ENCODE results near the gene MYO1D. TPM values are rescaled to one million over a fixed set of nuclear protein-coding genes. Genes with fewer than 3 reads are reported as not detected.
"Not testable (repeated sequence)": the region's sequence is repeated elsewhere in the genome, so short reads cannot be mapped to it uniquely, and the experiment has no call there.

Gene MYO1D
- polyA plus RNA-seq, 4 donors, result 62.9 to 80.1 (median 73.6) TPM

DNA sequence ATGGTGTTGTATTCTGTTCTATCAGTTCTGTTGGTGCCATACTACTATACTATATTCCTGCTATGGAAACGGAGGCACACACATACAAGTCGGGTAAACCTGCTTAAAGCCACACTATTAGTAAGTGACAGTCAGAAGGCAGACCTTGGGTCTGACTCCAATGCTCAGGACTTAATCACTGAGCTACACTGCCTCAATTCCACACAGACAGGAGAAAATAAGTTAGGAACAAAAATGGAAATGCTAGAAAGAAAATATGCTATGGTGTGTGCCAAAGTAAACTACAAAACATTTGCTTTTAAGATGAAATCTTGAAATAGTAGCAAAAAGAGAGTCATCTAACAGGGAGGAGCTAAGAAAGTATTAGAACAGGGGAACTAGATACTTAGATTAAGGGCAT, 48.1 kb downstream of the MYO1D start:
- WGBS, 3 donors, result 13 to 69% (median 47%) methylated on average over 2 of the region's 2 CpGs
- Histone ChIP-seq H3K9me3 (ENCODE audit: control insufficient read depth in 2 of 2, insufficient read depth in 1 of 2, low read depth in 1 of 2, low read length in 1 of 2) (no peaks in the 10 kb centered on the region), H3K36me3 (ENCODE audit: control insufficient read depth in 3 of 3, insufficient read depth in 2 of 3, low read depth in 1 of 3, low read length in 3 of 3) (peaks cover 0 to 3% (median 0%) of the 10 kb centered on the region in 3 donors), H3K27ac (ENCODE audit: low read depth in 1 of 3, low read length in 2 of 3) (peak overlapping the region in 2 of 3 donors; percentile 17 to 46), H3K4me1 (ENCODE audit: control insufficient read depth in 3 of 3, insufficient read depth in 2 of 3, low read depth in 1 of 3, low read length in 2 of 3) (peaks cover 0 to 7% (median 3%) of the 10 kb centered on the region in 3 donors), H3K27me3 (ENCODE audit: control insufficient read depth in 3 of 3, insufficient read depth in 3 of 3, low read length in 3 of 3) (no peaks in the 10 kb centered on the region), H3K4me3 (ENCODE audit: low read depth in 1 of 3, low read length in 3 of 3) (peak overlapping the region in 1 of 3 donors; percentile 22)
- no peak for FAIRE-seq
- DNase-seq, result no peak

DNA sequence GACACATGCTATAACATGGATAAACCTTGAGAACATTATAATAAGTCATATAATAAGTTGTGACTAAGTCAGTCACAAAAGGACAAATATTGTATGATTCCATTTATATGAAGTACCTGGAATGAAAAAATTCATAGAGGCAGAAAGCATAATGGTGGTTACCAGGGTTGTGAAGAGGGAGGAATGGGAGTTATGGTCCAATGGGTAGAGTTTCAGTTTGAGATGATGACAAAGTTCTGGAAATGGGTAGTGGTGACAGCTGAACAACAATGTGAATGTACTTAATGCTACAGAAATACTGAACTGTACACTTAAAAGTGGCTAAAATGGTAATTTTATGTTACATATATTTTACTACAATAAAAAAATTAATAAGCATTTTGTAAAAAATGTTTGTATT, 49.7 kb downstream of the MYO1D start:
- no peaks in the 10 kb centered on the region for H3K27me3 ChIP-seq (ENCODE audit: control insufficient read depth in 3 of 3, insufficient read depth in 3 of 3, low read length in 3 of 3)
- H3K36me3 ChIP-seq (ENCODE audit: control insufficient read depth in 3 of 3, insufficient read depth in 2 of 3, low read depth in 1 of 3, low read length in 3 of 3), result no peaks in the 10 kb centered on the region
- peaks cover 0 to 9% (median 3%) of the 10 kb centered on the region in 3 donors for H3K4me1 ChIP-seq (ENCODE audit: control insufficient read depth in 3 of 3, insufficient read depth in 2 of 3, low read depth in 1 of 3, low read length in 2 of 3)
- H3K9me3 ChIP-seq (ENCODE audit: control insufficient read depth in 2 of 2, insufficient read depth in 1 of 2, low read depth in 1 of 2, low read length in 1 of 2), result peaks cover 0 to 2% of the 10 kb centered on the region in 2 donors
- DNase-seq, result no peak
- no peak for FAIRE-seq
- H3K4me3 ChIP-seq (ENCODE audit: low read depth in 1 of 3, low read length in 3 of 3), result no peak overlapping the region
- H3K27ac ChIP-seq (ENCODE audit: low read depth in 1 of 3, low read length in 2 of 3), result no peak overlapping the region

DNA sequence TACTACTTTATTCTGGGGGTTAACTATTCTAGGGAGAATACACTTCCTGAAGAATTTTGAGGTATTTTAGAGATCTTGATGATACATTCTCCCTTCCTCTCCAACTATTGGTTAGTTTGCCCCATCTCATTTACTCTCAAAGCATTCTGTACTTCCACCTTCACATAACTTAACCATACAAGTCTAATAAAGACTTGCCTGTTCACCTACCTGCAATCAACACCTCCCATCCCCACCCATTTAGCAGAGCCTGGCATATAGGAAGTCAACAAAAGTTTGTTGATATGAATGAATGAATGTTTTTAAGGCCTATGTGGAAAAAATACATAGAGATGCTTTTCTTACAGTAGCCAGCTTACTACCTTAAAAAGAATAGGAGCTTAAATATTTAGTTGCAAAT, 50.8 kb downstream of the MYO1D start:
- peaks cover 0 to 2% of the 10 kb centered on the region in 2 donors for H3K9me3 ChIP-seq (ENCODE audit: control insufficient read depth in 2 of 2, insufficient read depth in 1 of 2, low read depth in 1 of 2, low read length in 1 of 2)
- H3K36me3 ChIP-seq (ENCODE audit: control insufficient read depth in 3 of 3, insufficient read depth in 2 of 3, low read depth in 1 of 3, low read length in 3 of 3), result no peaks in the 10 kb centered on the region
- no peak overlapping the region for H3K4me3 ChIP-seq (ENCODE audit: low read depth in 1 of 3, low read length in 3 of 3)
- no peak for FAIRE-seq
- no peaks in the 10 kb centered on the region for H3K27me3 ChIP-seq (ENCODE audit: control insufficient read depth in 3 of 3, insufficient read depth in 3 of 3, low read length in 3 of 3)
- H3K27ac ChIP-seq (ENCODE audit: low read depth in 1 of 3, low read length in 2 of 3), result no peak overlapping the region
- DNase-seq, result no peak
- peaks cover 0 to 9% (median 3%) of the 10 kb centered on the region in 3 donors for H3K4me1 ChIP-seq (ENCODE audit: control insufficient read depth in 3 of 3, insufficient read depth in 2 of 3, low read depth in 1 of 3, low read length in 2 of 3)

DNA sequence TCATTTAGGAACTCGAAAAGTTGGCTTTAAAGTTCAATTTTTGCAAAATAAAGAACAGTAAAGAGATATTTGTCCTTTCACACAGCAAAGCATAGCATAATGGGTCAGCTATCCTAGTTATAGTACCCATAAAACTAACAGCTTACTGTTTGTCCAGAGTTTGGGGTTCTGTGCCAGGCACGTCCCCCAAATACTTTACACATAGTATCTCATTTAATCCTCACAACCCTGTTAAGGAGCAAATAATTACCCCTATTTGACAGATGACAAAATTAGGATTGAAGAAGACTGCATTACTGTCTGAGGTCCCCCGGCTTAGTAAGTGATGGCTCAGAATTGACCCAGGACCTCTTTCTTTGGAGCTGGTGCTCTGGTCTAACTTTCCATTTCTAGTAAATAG, 52.6 kb downstream of the MYO1D start:
- Histone ChIP-seq H3K4me3 (ENCODE audit: low read depth in 1 of 3, low read length in 3 of 3) (no peak overlapping the region), H3K27me3 (ENCODE audit: control insufficient read depth in 3 of 3, insufficient read depth in 3 of 3, low read length in 3 of 3) (no peaks in the 10 kb centered on the region), H3K9me3 (ENCODE audit: control insufficient read depth in 2 of 2, insufficient read depth in 1 of 2, low read depth in 1 of 2, low read length in 1 of 2) (peaks cover 0 to 2% of the 10 kb centered on the region in 2 donors), H3K36me3 (ENCODE audit: control insufficient read depth in 3 of 3, insufficient read depth in 2 of 3, low read depth in 1 of 3, low read length in 3 of 3) (no peaks in the 10 kb centered on the region), H3K4me1 (ENCODE audit: control insufficient read depth in 3 of 3, insufficient read depth in 2 of 3, low read depth in 1 of 3, low read length in 2 of 3) (peaks cover 0 to 9% (median 3%) of the 10 kb centered on the region in 3 donors), H3K27ac (ENCODE audit: low read depth in 1 of 3, low read length in 2 of 3) (no peak overlapping the region)
- WGBS, 3 donors, result 87 to 97% (median 93%) methylated on average over 3 of the region's 3 CpGs
- no peak for FAIRE-seq
- no peak for DNase-seq

DNA sequence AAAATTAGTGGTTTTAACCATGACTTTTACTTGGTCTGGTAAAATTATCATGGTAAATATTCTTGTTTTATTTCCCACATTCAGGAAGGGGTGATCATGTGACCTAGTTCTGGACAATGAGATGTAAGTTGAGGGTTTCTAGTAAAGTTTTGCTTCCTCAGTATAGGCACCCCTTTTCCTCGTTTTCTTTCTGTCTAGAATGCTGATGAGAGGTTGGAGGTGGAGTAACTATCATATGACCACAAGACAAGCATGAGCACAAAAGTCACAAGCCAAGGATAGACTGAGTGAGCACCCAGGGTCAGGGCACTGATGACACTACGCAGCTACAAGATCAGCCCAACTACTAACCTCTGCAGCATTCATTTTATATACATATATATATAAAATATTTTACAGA, 53.9 kb downstream of the MYO1D start:
- peaks cover 0 to 2% of the 10 kb centered on the region in 2 donors for H3K9me3 ChIP-seq (ENCODE audit: control insufficient read depth in 2 of 2, insufficient read depth in 1 of 2, low read depth in 1 of 2, low read length in 1 of 2)
- no peak for FAIRE-seq
- H3K27ac ChIP-seq (ENCODE audit: low read depth in 1 of 3, low read length in 2 of 3), result peak overlapping the region in 1 of 3 donors; percentile 31
- DNase-seq, result peak in 1 of 2 donors; percentile 66
- no peaks in the 10 kb centered on the region for H3K36me3 ChIP-seq (ENCODE audit: control insufficient read depth in 3 of 3, insufficient read depth in 2 of 3, low read depth in 1 of 3, low read length in 3 of 3)
- peak overlapping the region in 2 of 3 donors; percentile 9 to 52 for H3K4me3 ChIP-seq (ENCODE audit: low read depth in 1 of 3, low read length in 3 of 3)
- WGBS, 3 donors, result 52 to 64% (median 62%) methylated on average over 2 of the region's 2 CpGs
- peaks cover 0 to 3% (median 0%) of the 10 kb centered on the region in 3 donors for H3K4me1 ChIP-seq (ENCODE audit: control insufficient read depth in 3 of 3, insufficient read depth in 2 of 3, low read depth in 1 of 3, low read length in 2 of 3)
- H3K27me3 ChIP-seq (ENCODE audit: control insufficient read depth in 3 of 3, insufficient read depth in 3 of 3, low read length in 3 of 3), result no peaks in the 10 kb centered on the region

GRCh38 chr17:32821987-32822934, 54.7 kb downstream of the MYO1D start:
- 18 to 25% (median 21%) methylated on average over 45 to 80 of the region's 82 CpGs for WGBS, 3 donors
- Histone ChIP-seq H3K4me3 (ENCODE audit: low read depth in 1 of 3, low read length in 3 of 3) (peak overlapping the region; percentile 9 to 52 (median 12)), H3K27ac (ENCODE audit: low read depth in 1 of 3, low read length in 2 of 3) (peak overlapping the region in 1 of 3 donors; percentile 31)
- not testable (repeated sequence) for FAIRE-seq; H3K27me3 ChIP-seq (ENCODE audit: control insufficient read depth in 3 of 3, insufficient read depth in 3 of 3, low read length in 3 of 3); H3K9me3 ChIP-seq (ENCODE audit: control insufficient read depth in 2 of 2, insufficient read depth in 1 of 2, low read depth in 1 of 2, low read length in 1 of 2); H3K4me1 ChIP-seq (ENCODE audit: control insufficient read depth in 3 of 3, insufficient read depth in 2 of 3, low read depth in 1 of 3, low read length in 2 of 3); H3K36me3 ChIP-seq (ENCODE audit: control insufficient read depth in 3 of 3, insufficient read depth in 2 of 3, low read depth in 1 of 3, low read length in 3 of 3)
- DNase-seq, result peak in 1 of 2 donors; percentile 57

GRCh38 chr17:32820440-32820839, 56.5 kb downstream of the MYO1D start:
- Histone ChIP-seq H3K27me3 (ENCODE audit: control insufficient read depth in 3 of 3, insufficient read depth in 3 of 3, low read length in 3 of 3) (no peaks in the 10 kb centered on the region), H3K36me3 (ENCODE audit: control insufficient read depth in 3 of 3, insufficient read depth in 2 of 3, low read depth in 1 of 3, low read length in 3 of 3) (no peaks in the 10 kb centered on the region), H3K9me3 (ENCODE audit: control insufficient read depth in 2 of 2, insufficient read depth in 1 of 2, low read depth in 1 of 2, low read length in 1 of 2) (peaks cover 0 to 2% of the 10 kb centered on the region in 2 donors), H3K4me1 (ENCODE audit: control insufficient read depth in 3 of 3, insufficient read depth in 2 of 3, low read depth in 1 of 3, low read length in 2 of 3) (peaks cover 0 to 3% (median 0%) of the 10 kb centered on the region in 3 donors), H3K4me3 (ENCODE audit: low read depth in 1 of 3, low read length in 3 of 3) (no peak overlapping the region), H3K27ac (ENCODE audit: low read depth in 1 of 3, low read length in 2 of 3) (no peak overlapping the region)
- no peak for DNase-seq
- no peak for FAIRE-seq
- WGBS, 3 donors, result 93 to 98% (median 94%) methylated on average over 2 of the region's 2 CpGs

- DNase-seq, result no peak
- Histone ChIP-seq H3K4me3 (ENCODE audit: low read depth in 1 of 3, low read length in 3 of 3) (no peak overlapping the region), H3K9me3 (ENCODE audit: control insufficient read depth in 2 of 2, insufficient read depth in 1 of 2, low read depth in 1 of 2, low read length in 1 of 2) (peaks cover 0 to 2% of the 10 kb centered on the region in 2 donors), H3K36me3 (ENCODE audit: control insufficient read depth in 3 of 3, insufficient read depth in 2 of 3, low read depth in 1 of 3, low read length in 3 of 3) (no peaks in the 10 kb centered on the region), H3K27me3 (ENCODE audit: control insufficient read depth in 3 of 3, insufficient read depth in 3 of 3, low read length in 3 of 3) (no peaks in the 10 kb centered on the region), H3K4me1 (ENCODE audit: control insufficient read depth in 3 of 3, insufficient read depth in 2 of 3, low read depth in 1 of 3, low read length in 2 of 3) (peaks cover 0 to 3% (median 0%) of the 10 kb centered on the region in 3 donors), H3K27ac (ENCODE audit: low read depth in 1 of 3, low read length in 2 of 3) (no peak overlapping the region)
- WGBS, 3 donors, result 91 to 97% (median 96%) methylated on average over 2 of the region's 2 CpGs
- FAIRE-seq, result no peak
Measured at GRCh38 chr17:32819787-32820186, 57.1 kb downstream of the MYO1D start.

Data from small intestine (tissue), 7 donors.